ENCODE data around the gene POLR2A. TPM values are rescaled to one million over a fixed set of nuclear protein-coding genes. Genes with fewer than 3 reads are reported as not detected.

POLR2A gene
- total and polyA plus RNA-seq, 2 of the 4 experiments (the other 2 are of a cell fraction) = 54.0 to 56.6 TPM

DNA sequence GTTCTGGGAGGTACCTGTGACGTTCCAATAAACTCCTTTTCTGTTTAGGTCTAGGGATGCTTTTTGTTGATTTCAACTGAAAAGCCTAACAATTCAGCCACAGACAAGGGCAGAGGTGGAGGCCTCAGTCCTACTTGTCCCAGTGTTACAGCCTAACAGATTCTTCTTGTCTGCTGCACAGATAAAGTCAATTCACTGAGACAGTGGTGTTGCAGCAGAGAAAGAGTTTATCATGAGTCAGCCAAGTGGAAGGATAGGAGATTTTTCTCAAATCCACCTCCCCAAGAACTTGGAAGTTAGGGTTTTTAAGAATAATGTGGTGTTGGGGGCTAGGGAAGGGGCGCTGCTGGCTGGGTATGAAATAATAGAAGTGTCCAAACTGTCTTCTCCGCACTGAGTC lies 53.9 kb downstream of the POLR2A start:
- Histone ChIP-seq H3K27ac (ENCODE audit: insufficient read depth, low read length) (no peak overlapping the region), H3K4ac (ENCODE audit: low read depth, low read length) (no peak overlapping the region), H3K36me3 (ENCODE audit: control insufficient read depth, insufficient read depth, low read length) (no peaks in the 10 kb centered on the region), H2BK15ac (ENCODE audit: low read depth, low read length) (no peak overlapping the region), H2AK5ac (ENCODE audit: low read depth, low read length) (no peak overlapping the region), H4K8ac (ENCODE audit: low read depth in 2 of 2, low read length in 2 of 2) (no peak overlapping the region), H3K56ac (ENCODE audit: extremely low read depth, insufficient read depth, low read length) (no peak overlapping the region), H3K9ac (ENCODE audit: low read depth, low read length) (no peak overlapping the region), H2BK20ac (ENCODE audit: low read depth, low read length) (no peak overlapping the region), H2BK120ac (ENCODE audit: low read depth, low read length) (no peak overlapping the region), H3K79me1 (ENCODE audit: low read depth in 1 of 2, low read length in 2 of 2) (no peaks in the 10 kb centered on the region), H4K91ac (ENCODE audit: insufficient read depth, low read depth, low read length) (no peak overlapping the region), H3K9me1 (ENCODE audit: insufficient read depth, low read length) (no peaks in the 10 kb centered on the region), H2AK9ac (replicated peaks; ENCODE audit: low read depth, low read length, poor library complexity) (no peak overlapping the region), H3K4me2 (ENCODE audit: low read depth, low read length) (no peak overlapping the region), H3K4me3 (ENCODE audit: insufficient read depth, low read depth, low read length) (no peak overlapping the region), H3K27me3 (ENCODE audit: control insufficient read depth, insufficient read depth, low read length) (peaks cover 8% of the 10 kb centered on the region), H2AFZ (replicated peaks; ENCODE audit: low read length, poor library complexity) (no peak overlapping the region), H3K9me3 (ENCODE audit: control insufficient read depth, insufficient read depth, low read length) (peaks cover 16% of the 10 kb centered on the region), H3K14ac (replicated peaks; ENCODE audit: low read depth, low read length) (no peak overlapping the region), H4K20me1 (ENCODE audit: insufficient read depth, low read length) (no peaks in the 10 kb centered on the region), H3K4me1 (ENCODE audit: control insufficient read depth, insufficient read depth, low read length) (no peaks in the 10 kb centered on the region), H4K5ac (ENCODE audit: low read depth, low read length) (no peak overlapping the region), H3K18ac (ENCODE audit: low read depth, low read length) (no peak overlapping the region), H3K23ac (ENCODE audit: low read depth, low read length) (no peak overlapping the region), H2BK5ac (ENCODE audit: low read depth, low read length, poor library complexity, severe bottlenecking) (no peak overlapping the region)
- BruUV-seq (replicated peaks) = no TSS peak
- ATAC-seq (ENCODE audit: low read depth) = no peak
- TF ChIP-seq SMC3 (IDR thresholded peaks at IDR 0.05; ENCODE audit: low read depth, low read length) = no peak
- no peak for TF ChIP-seq CHD1 (IDR thresholded peaks at IDR 0.05; ENCODE audit: low read depth, low read length)
- TF ChIP-seq CEBPB (IDR thresholded peaks at IDR 0.05; ENCODE audit: low read depth, low read length) = no peak
- TF ChIP-seq RAD21 (IDR thresholded peaks at IDR 0.05; ENCODE audit: low read length) = no peak
- TF ChIP-seq MAZ (IDR thresholded peaks at IDR 0.05; ENCODE audit: borderline replicate concordance, low read depth, low read length) = no peak
- TF ChIP-seq FOS (IDR thresholded peaks at IDR 0.05; ENCODE audit: low read depth, low read length) = no peak
- TF ChIP-seq MAFK (IDR thresholded peaks at IDR 0.05; ENCODE audit: low read depth, low read length) = no peak
- no peak for TF ChIP-seq ELK1 (IDR thresholded peaks at IDR 0.05; ENCODE audit: borderline replicate concordance, low read depth, low read length)
- no peak for TF ChIP-seq MXI1 (IDR thresholded peaks at IDR 0.05; ENCODE audit: borderline replicate concordance, low read depth, low read length)
- TF ChIP-seq, protein P1, sequence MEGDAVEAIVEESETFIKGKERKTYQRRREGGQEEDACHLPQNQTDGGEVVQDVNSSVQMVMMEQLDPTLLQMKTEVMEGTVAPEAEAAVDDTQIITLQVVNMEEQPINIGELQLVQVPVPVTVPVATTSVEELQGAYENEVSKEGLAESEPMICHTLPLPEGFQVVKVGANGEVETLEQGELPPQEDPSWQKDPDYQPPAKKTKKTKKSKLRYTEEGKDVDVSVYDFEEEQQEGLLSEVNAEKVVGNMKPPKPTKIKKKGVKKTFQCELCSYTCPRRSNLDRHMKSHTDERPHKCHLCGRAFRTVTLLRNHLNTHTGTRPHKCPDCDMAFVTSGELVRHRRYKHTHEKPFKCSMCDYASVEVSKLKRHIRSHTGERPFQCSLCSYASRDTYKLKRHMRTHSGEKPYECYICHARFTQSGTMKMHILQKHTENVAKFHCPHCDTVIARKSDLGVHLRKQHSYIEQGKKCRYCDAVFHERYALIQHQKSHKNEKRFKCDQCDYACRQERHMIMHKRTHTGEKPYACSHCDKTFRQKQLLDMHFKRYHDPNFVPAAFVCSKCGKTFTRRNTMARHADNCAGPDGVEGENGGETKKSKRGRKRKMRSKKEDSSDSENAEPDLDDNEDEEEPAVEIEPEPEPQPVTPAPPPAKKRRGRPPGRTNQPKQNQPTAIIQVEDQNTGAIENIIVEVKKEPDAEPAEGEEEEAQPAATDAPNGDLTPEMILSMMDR (conservative IDR thresholded peaks at IDR 0.05; ENCODE audit: low read depth, low read length) = no peak
- no peak for TF ChIP-seq POLR2A (IDR thresholded peaks at IDR 0.05; ENCODE audit: low read depth, low read length)
- TF ChIP-seq RFX5 (IDR thresholded peaks at IDR 0.05; ENCODE audit: low read depth, low read length) = no peak
- TF ChIP-seq BHLHE40 (IDR thresholded peaks at IDR 0.05; ENCODE audit: low read depth, low read length) = no peak
- no peak for TF ChIP-seq NFE2L2 (IDR thresholded peaks at IDR 0.05; ENCODE audit: low read depth, low read length)
- no peak for TF ChIP-seq RCOR1 (IDR thresholded peaks at IDR 0.05; ENCODE audit: insufficient replicate concordance, low read length)
- no peak for TF ChIP-seq USF2 (IDR thresholded peaks at IDR 0.05; ENCODE audit: low read depth, low read length)
- no peak for DNase-seq
- CTCF ChIA-PET = no interaction called here
- no CpG with 5 or more reads among the region's 3 CpGs for WGBS, 2 experiments (ENCODE audit: extremely low coverage in 2 of 2, insufficient read length in 1 of 2)
- POLR2A ChIA-PET (ENCODE audit: unreplicated experiment) = no interaction called here
- in situ Hi-C loops (cut with MboI; ENCODE audit: low sequenced_read_pairs) = loop anchor here (25.0 kb wide), 1 partner anchor 476 kb away; no protein-coding TSS in a partner anchor
- intact Hi-C loops (cut with micrococcal nuclease) = no loop called here
- dilution Hi-C loops (cut with HindIII; ENCODE audit: low sequenced_read_pairs, unreplicated experiment) = no loop called here
